Measurements from ENCODE around the gene TCF12.

Gene TCF12

GRCh38 chr15:57253500-57253899, 335.1 kb downstream of the TCF12 start:
- no peaks in the 10 kb centered on the region for H3K27me3 ChIP-seq (ENCODE audit: insufficient read depth, poor library complexity, severe bottlenecking)
- no peak overlapping the region for H3K4me3 ChIP-seq (replicated peaks; ENCODE audit: insufficient read depth, low read length)
- no peak overlapping the region for H3K27ac ChIP-seq (replicated peaks)
- no peak for TF ChIP-seq CTCF (IDR thresholded peaks at IDR 0.05; ENCODE audit: insufficient read depth, low read length)
- no peak for TF ChIP-seq REST (IDR thresholded peaks at IDR 0.05; ENCODE audit: insufficient replicate concordance, low read depth)
- no peak for TF ChIP-seq GABPA (IDR thresholded peaks at IDR 0.05; ENCODE audit: low read depth)
- no peak for TF ChIP-seq SPI1 (IDR thresholded peaks at IDR 0.05; ENCODE audit: borderline replicate concordance, low read depth)
- TF ChIP-seq POLR2AphosphoS5 (IDR thresholded peaks at IDR 0.05; ENCODE audit: low read depth), result no peak
- no peak for DNase-seq (ENCODE audit: low read depth in 1 of 2, low spot score in 1 of 2)

GRCh38 chr15:57255751-57256341, 337.4 kb downstream of the TCF12 start:
- TF ChIP-seq GABPA (IDR thresholded peaks at IDR 0.05; ENCODE audit: low read depth) (no peak), CTCF (IDR thresholded peaks at IDR 0.05; ENCODE audit: insufficient read depth, low read length) (no peak), REST (IDR thresholded peaks at IDR 0.05; ENCODE audit: insufficient replicate concordance, low read depth) (no peak), SPI1 (IDR thresholded peaks at IDR 0.05; ENCODE audit: borderline replicate concordance, low read depth) (no peak)
- no peaks in the 10 kb centered on the region for H3K27me3 ChIP-seq (ENCODE audit: insufficient read depth, poor library complexity, severe bottlenecking)
- H3K27ac ChIP-seq (replicated peaks), result no peak overlapping the region
- DNase-seq (ENCODE audit: low read depth in 1 of 2, low spot score in 1 of 2), result no peak
- no peak overlapping the region for H3K4me3 ChIP-seq (replicated peaks; ENCODE audit: insufficient read depth, low read length)

GRCh38 chr15:57256939-57257338, 338.5 kb downstream of the TCF12 start:
- DNase-seq (ENCODE audit: low read depth in 1 of 2, low spot score in 1 of 2), result no peak
- TF ChIP-seq POLR2AphosphoS5 (IDR thresholded peaks at IDR 0.05; ENCODE audit: low read depth), result no peak
- no peak for TF ChIP-seq CTCF (IDR thresholded peaks at IDR 0.05; ENCODE audit: insufficient read depth, low read length)
- no peak for TF ChIP-seq SPI1 (IDR thresholded peaks at IDR 0.05; ENCODE audit: borderline replicate concordance, low read depth)

GRCh38 chr15:57259568-57260040, 341.2 kb downstream of the TCF12 start:
- Histone ChIP-seq H3K27me3 (ENCODE audit: insufficient read depth, poor library complexity, severe bottlenecking) (no peaks in the 10 kb centered on the region), H3K4me3 (replicated peaks; ENCODE audit: insufficient read depth, low read length) (no peak overlapping the region), H3K27ac (replicated peaks) (no peak overlapping the region)
- no peak for DNase-seq (ENCODE audit: low read depth in 1 of 2, low spot score in 1 of 2)
- no peak for TF ChIP-seq POLR2AphosphoS5 (IDR thresholded peaks at IDR 0.05; ENCODE audit: low read depth)
- no peak for TF ChIP-seq CTCF (IDR thresholded peaks at IDR 0.05; ENCODE audit: insufficient read depth, low read length)

More at GRCh38 chr15:57256939-57257338, 338.5 kb downstream of the TCF12 start:
- Histone ChIP-seq H3K27ac (replicated peaks) (no peak overlapping the region), H3K27me3 (ENCODE audit: insufficient read depth, poor library complexity, severe bottlenecking) (no peaks in the 10 kb centered on the region), H3K4me3 (replicated peaks; ENCODE audit: insufficient read depth, low read length) (no peak overlapping the region)

All from HL-60 (cell line).